ENCODE results near the gene CDKAL1. TPM values are rescaled to one million over a fixed set of nuclear protein-coding genes. Genes with fewer than 3 reads are reported as not detected.

CDKAL1 gene
- total and polyA plus RNA-seq, 2 of the 8 experiments (the other 6 are each of a cell fraction or from before 2014, with no cell fraction given): 8.4 to 24.6 TPM

DNA sequence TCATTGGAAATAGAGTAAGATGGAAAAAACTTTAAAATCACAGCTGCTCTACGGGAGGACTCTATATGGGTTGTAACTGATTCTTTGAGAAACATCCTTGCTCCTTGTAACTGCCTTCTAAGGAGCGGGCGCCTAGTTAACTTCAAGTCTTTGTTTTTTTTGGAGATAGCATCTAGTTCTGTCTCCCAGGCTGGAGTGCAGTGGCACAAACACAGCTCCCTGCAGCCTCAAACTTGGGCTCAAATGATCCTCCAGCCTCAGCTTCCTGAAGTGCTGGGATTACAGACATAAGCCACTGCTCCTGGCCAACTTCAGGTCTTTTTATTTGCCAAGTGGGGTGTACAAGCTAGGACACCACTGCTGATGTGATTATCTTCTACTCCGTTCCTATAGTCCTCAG lies 552.9 kb downstream of the CDKAL1 start:
- Histone ChIP-seq H3K56ac (replicated peaks; ENCODE audit: insufficient read length, low read depth, low read length) (no peak overlapping the region), H2AFZ (ENCODE audit: low read length) (no peak overlapping the region), H2BK120ac (replicated peaks; ENCODE audit: low read depth, low read length) (no peak overlapping the region), H3K4me1 (replicated peaks in 1 of 4; ENCODE audit: control insufficient read depth in 3 of 4, insufficient read depth in 4 of 4, low read length in 3 of 4) (peaks cover 0 to under 1% (median 0%) of the 10 kb centered on the region in 4 experiments; a peak in 1 of 7 replicates), H3K9ac (replicated peaks in 1 of 4; ENCODE audit: extremely low read depth in 1 of 4, low read depth in 3 of 4, low read length in 3 of 4) (no peak overlapping the region), H3K18ac (ENCODE audit: extremely low read depth, low read length) (no peak overlapping the region), H4K91ac (replicated peaks; ENCODE audit: insufficient read length, low read length) (no peak overlapping the region), H3K14ac (ENCODE audit: insufficient read length) (peak overlapping the region; percentile 77), H3K9me3 (ENCODE audit: insufficient read depth in 2 of 2, low read depth in 1 of 2, low read length in 1 of 2) (no peaks in the 10 kb centered on the region), H2BK5ac (ENCODE audit: low read depth, low read length) (no peak overlapping the region), H4K8ac (ENCODE audit: extremely low read depth, insufficient read depth, low read length) (no peak overlapping the region), H3K4me2 (ENCODE audit: insufficient read depth in 1 of 2, low read depth in 2 of 2, low read length in 2 of 2) (no peak overlapping the region), H4K5ac (ENCODE audit: insufficient read length, low read depth, low read length) (no peak overlapping the region), H4K20me1 (replicated peaks in 1 of 2; ENCODE audit: control insufficient read depth in 1 of 2, insufficient read depth in 2 of 2, low read length in 2 of 2) (no peaks in the 10 kb centered on the region), H3K4ac (replicated peaks; ENCODE audit: insufficient read length, low read depth, low read length) (no peak overlapping the region), H3K27ac (ENCODE audit: low read depth, low read length) (no peak overlapping the region), H3K79me2 (ENCODE audit: control insufficient read depth in 1 of 2, insufficient read depth in 2 of 2, low read length in 2 of 2) (no peaks in the 10 kb centered on the region), H2BK15ac (ENCODE audit: low read length) (no peak overlapping the region), H3K23ac (ENCODE audit: insufficient read length) (no peak overlapping the region), H3K4me3 (ENCODE audit: extremely low read depth in 1 of 4, insufficient read depth in 2 of 4, low read depth in 3 of 4, low read length in 4 of 4) (no peak overlapping the region), H2BK20ac (ENCODE audit: low read length) (no peak overlapping the region), H2AK5ac (ENCODE audit: low read depth, low read length) (no peak overlapping the region), H2BK12ac (ENCODE audit: low read depth, low read length) (no peak overlapping the region), H3K36me3 (ENCODE audit: control insufficient read depth in 2 of 4, insufficient read depth in 4 of 4, low read length in 3 of 4) (no peaks in the 10 kb centered on the region), H3K79me1 (ENCODE audit: low read depth, low read length) (no peaks in the 10 kb centered on the region), H3K27me3 (replicated peaks in 1 of 4; ENCODE audit: control insufficient read depth in 3 of 4, extremely low read depth in 1 of 4, insufficient read depth in 3 of 4, low read length in 3 of 4) (no peaks in the 10 kb centered on the region), H3K23me2 (ENCODE audit: low read depth, low read length) (no peaks in the 10 kb centered on the region)
- POLR2A ChIA-PET (ENCODE audit: partially characterized antibody): no interaction called here
- WGBS, 2 experiments (ENCODE audit: extremely low coverage in 1 of 2, insufficient coverage in 1 of 2, insufficient read length in 1 of 2, insufficient replicate concordance in 2 of 2, low coverage in 1 of 2, low lambda C conversion rate in 2 of 2, missing lambda C conversion rate in 1 of 2): 92% methylated on average over 4 of the region's 4 CpGs; no CpG with 5 or more reads in 1 of the 2 experiments
- FAIRE-seq (no peak), DNase-seq (ENCODE audit: low read depth in 1 of 2, low spot score in 2 of 2) (no peak)
- CTCF ChIA-PET (ENCODE audit: partially characterized antibody): no interaction called here
- TF ChIP-seq POU5F1 (IDR thresholded peaks at IDR 0.05; ENCODE audit: low read depth, low read length) (no peak), SRF (IDR thresholded peaks at IDR 0.05; ENCODE audit: low read depth, low read length) (no peak), CHD1 (IDR thresholded peaks at IDR 0.05; ENCODE audit: low read depth, low read length) (no peak), TAF7 (optimal IDR thresholded peaks at IDR 0.05; ENCODE audit: borderline replicate concordance, low read depth, low read length) (no peak), HDAC6 (IDR thresholded peaks at IDR 0.05; ENCODE audit: low read depth, low read length) (no peak), EGR1 (IDR thresholded peaks at IDR 0.05; ENCODE audit: borderline replicate concordance, low read depth, low read length) (no peak), RFX5 (IDR thresholded peaks at IDR 0.05; ENCODE audit: borderline replicate concordance, low read depth, low read length) (no peak), JUN (IDR thresholded peaks at IDR 0.05; ENCODE audit: low read depth, low read length) (no peak), NANOG (IDR thresholded peaks at IDR 0.05; ENCODE audit: insufficient read depth, low read depth, low read length, poor library complexity, severe bottlenecking) (no peak), SP2 (IDR thresholded peaks at IDR 0.05; ENCODE audit: low read length) (no peak)

All from H1 (cell line).